HCT116 (cell line): Measurements from ENCODE around the gene C14orf180.

Experiments
- CBX3 ChIP-seq: IDR thresholded peaks from 2 replicates; pipeline ENCODE4 v1.6.1; 2012; ENCODE audit warnings: low read depth
- EGR1 ChIP-seq: IDR thresholded peaks from 2 replicates; pipeline ENCODE4 v1.6.1; 2012; ENCODE audit warnings: low read depth
- EZH2 ChIP-seq: fragments of 200-600 bp; sonication (generic); IDR thresholded peaks from 2 replicates; pipeline ENCODE4 v1.6.1; 2017; ENCODE audit warnings: antibody characterized with exemption, mixed run types
- FOSL1 ChIP-seq: IDR thresholded peaks from 2 replicates; pipeline ENCODE4 v1.6.1; 2012; ENCODE audit warnings: low read depth
- JUND ChIP-seq: IDR thresholded peaks from 2 replicates; pipeline ENCODE4 v1.6.1; 2012
- POLR2A ChIP-seq: IDR thresholded peaks from 2 replicates; pipeline ENCODE4 v1.7.0; 2011; ENCODE audit warnings: borderline replicate concordance; ENCODE audit not compliant: insufficient read depth, insufficient read length; ENCODE audit errors: extremely low read depth
- POLR2AphosphoS5 ChIP-seq: IDR thresholded peaks from 2 replicates; pipeline ENCODE4 v1.6.1; 2011; ENCODE audit warnings: mild to moderate bottlenecking, low read depth, low read length, moderate library complexity
- SP1 ChIP-seq: IDR thresholded peaks from 2 replicates; pipeline ENCODE4 v1.6.1; 2012; ENCODE audit warnings: low read depth
- SRF ChIP-seq: IDR thresholded peaks from 2 replicates; pipeline ENCODE4 v1.6.1; 2012; ENCODE audit warnings: low read depth
- ZFX ChIP-seq: fragments of 450-650 bp; IDR thresholded peaks from 2 replicates; pipeline ENCODE4 v1.6.1; 2017
- TF ChIP-seq, protein P1 (sequence below), 3 experiments: fragments of 200-600 bp in 1 of 3; sonication (generic) in 1 of 3; IDR thresholded peaks in 2 of 3; conservative IDR thresholded peaks in 1 of 3; 2 replicates each; pipeline ENCODE4 v1.5.1; 2012 to 2017; ENCODE audit warnings: low read depth in 2 of 3, low read length in 2 of 3, antibody characterized with exemption in 1 of 3, borderline replicate concordance in 1 of 3, control low read depth in 1 of 3, mild to moderate bottlenecking in 1 of 3, mixed read lengths in 1 of 3, mixed run types in 1 of 3, moderate library complexity in 1 of 3; ENCODE audit not compliant: insufficient read depth in 1 of 3
- TF ChIP-seq, protein P2 (sequence below): IDR thresholded peaks from 2 replicates; pipeline ENCODE4 v1.6.1; 2011; ENCODE audit warnings: mild to moderate bottlenecking, low read length, moderate library complexity; ENCODE audit not compliant: insufficient replicate concordance; ENCODE audit errors: extremely low read depth

DNA sequence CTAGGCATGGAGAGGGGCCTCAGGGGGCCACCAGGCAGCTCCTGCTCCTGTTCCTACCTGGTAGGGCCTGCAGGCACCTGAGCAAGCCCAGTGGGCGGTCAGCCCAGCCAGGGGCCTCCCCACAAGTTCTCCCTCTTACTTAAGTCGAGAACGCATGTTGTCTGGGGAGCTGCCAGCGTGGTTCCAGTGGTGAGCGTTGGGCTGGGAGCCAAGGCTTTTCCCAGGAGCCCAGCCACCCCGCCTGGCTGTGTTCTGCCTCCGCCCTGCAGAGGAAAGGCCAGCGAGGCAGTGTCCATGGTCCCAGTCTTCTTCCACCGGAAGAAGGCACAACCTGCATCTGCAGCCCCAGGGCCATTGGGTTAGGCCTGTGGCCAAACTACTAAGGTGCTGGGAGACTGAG is 1.4 kb downstream of the C14orf180 start:
- no peak for TF ChIP-seq EZH2
- no peak for TF ChIP-seq JUND
- TF ChIP-seq ZFX, result no peak
- TF ChIP-seq SP1, result no peak
- no peak for TF ChIP-seq EGR1
- TF ChIP-seq POLR2AphosphoS5, result no peak
- no peak for TF ChIP-seq POLR2A
- TF ChIP-seq, protein P1, sequence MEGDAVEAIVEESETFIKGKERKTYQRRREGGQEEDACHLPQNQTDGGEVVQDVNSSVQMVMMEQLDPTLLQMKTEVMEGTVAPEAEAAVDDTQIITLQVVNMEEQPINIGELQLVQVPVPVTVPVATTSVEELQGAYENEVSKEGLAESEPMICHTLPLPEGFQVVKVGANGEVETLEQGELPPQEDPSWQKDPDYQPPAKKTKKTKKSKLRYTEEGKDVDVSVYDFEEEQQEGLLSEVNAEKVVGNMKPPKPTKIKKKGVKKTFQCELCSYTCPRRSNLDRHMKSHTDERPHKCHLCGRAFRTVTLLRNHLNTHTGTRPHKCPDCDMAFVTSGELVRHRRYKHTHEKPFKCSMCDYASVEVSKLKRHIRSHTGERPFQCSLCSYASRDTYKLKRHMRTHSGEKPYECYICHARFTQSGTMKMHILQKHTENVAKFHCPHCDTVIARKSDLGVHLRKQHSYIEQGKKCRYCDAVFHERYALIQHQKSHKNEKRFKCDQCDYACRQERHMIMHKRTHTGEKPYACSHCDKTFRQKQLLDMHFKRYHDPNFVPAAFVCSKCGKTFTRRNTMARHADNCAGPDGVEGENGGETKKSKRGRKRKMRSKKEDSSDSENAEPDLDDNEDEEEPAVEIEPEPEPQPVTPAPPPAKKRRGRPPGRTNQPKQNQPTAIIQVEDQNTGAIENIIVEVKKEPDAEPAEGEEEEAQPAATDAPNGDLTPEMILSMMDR (IDR thresholded peaks at IDR 0.05 in 2 of 3, conservative IDR thresholded peaks at IDR 0.05 in 1 of 3; ENCODE audit: borderline replicate concordance in 1 of 3, insufficient read depth in 1 of 3, low read depth in 2 of 3, low read length in 2 of 3), result no peak
- no peak for TF ChIP-seq FOSL1
- TF ChIP-seq, protein P2, sequence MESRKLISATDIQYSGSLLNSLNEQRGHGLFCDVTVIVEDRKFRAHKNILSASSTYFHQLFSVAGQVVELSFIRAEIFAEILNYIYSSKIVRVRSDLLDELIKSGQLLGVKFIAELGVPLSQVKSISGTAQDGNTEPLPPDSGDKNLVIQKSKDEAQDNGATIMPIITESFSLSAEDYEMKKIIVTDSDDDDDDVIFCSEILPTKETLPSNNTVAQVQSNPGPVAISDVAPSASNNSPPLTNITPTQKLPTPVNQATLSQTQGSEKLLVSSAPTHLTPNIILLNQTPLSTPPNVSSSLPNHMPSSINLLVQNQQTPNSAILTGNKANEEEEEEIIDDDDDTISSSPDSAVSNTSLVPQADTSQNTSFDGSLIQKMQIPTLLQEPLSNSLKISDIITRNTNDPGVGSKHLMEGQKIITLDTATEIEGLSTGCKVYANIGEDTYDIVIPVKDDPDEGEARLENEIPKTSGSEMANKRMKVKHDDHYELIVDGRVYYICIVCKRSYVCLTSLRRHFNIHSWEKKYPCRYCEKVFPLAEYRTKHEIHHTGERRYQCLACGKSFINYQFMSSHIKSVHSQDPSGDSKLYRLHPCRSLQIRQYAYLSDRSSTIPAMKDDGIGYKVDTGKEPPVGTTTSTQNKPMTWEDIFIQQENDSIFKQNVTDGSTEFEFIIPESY, result no peak
- TF ChIP-seq CBX3, result no peak
- TF ChIP-seq SRF, result no peak
